Measurements from ENCODE around the gene CNTN5.

DNA sequence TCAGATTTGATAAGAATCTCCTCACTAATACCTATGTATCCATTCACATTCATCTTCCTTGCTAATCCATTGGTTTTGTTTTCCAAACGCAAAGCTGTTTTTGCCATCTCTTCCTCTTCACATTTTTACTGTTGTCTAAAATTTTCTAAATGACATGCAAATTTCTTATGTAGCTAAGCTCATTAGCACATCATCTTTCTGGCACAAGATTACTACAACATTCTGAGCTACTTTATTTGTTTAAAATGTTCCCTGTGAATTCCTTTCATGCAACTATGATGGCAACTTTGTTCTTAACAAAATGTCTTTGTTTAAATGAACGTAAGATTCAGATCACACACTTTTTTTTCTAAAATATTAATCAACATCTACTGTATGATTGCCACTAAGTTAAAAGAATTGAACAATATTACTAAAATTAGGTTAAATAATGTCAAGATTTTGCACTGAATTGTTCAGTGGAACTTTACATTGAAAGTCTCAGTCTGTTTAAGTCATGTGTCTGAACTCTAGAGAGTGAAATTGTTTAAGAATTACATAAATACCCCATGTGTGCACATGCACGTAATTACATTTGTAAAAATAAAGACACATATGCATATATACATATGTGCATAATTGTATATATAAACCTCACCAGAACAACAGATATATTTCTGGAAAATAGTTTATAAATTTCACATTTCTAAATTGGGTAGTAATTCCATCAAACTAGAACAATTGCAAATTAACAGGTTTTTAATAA, 688.4 kb downstream of the CNTN5 start:
- no peak for TF ChIP-seq ZNF473 (tag by site-specific recombination; IDR thresholded peaks at IDR 0.05)
- TF ChIP-seq ZBTB7A (tag by site-specific recombination; IDR thresholded peaks at IDR 0.05; ENCODE audit: low read depth), result no peak
- TF ChIP-seq, protein P1, sequence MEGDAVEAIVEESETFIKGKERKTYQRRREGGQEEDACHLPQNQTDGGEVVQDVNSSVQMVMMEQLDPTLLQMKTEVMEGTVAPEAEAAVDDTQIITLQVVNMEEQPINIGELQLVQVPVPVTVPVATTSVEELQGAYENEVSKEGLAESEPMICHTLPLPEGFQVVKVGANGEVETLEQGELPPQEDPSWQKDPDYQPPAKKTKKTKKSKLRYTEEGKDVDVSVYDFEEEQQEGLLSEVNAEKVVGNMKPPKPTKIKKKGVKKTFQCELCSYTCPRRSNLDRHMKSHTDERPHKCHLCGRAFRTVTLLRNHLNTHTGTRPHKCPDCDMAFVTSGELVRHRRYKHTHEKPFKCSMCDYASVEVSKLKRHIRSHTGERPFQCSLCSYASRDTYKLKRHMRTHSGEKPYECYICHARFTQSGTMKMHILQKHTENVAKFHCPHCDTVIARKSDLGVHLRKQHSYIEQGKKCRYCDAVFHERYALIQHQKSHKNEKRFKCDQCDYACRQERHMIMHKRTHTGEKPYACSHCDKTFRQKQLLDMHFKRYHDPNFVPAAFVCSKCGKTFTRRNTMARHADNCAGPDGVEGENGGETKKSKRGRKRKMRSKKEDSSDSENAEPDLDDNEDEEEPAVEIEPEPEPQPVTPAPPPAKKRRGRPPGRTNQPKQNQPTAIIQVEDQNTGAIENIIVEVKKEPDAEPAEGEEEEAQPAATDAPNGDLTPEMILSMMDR (tag by site-specific recombination; IDR thresholded peaks at IDR 0.05), result no peak
- TF ChIP-seq ZNF530 (tag by site-specific recombination; IDR thresholded peaks at IDR 0.05; ENCODE audit: low read depth), result no peak
- TF ChIP-seq ZNF670 (tag by site-specific recombination; IDR thresholded peaks at IDR 0.05; ENCODE audit: low read depth), result no peak
- TF ChIP-seq MYNN (tag by site-specific recombination; IDR thresholded peaks at IDR 0.05; ENCODE audit: borderline replicate concordance), result no peak
- TF ChIP-seq ZNF138 (tag by site-specific recombination; IDR thresholded peaks at IDR 0.05; ENCODE audit: borderline replicate concordance), result no peak
- no peak for TF ChIP-seq ZNF660 (tag by site-specific recombination; IDR thresholded peaks at IDR 0.05)
- no peak for TF ChIP-seq ZNF521 (tag by site-specific recombination; IDR thresholded peaks at IDR 0.05)
- TF ChIP-seq, protein P2, sequence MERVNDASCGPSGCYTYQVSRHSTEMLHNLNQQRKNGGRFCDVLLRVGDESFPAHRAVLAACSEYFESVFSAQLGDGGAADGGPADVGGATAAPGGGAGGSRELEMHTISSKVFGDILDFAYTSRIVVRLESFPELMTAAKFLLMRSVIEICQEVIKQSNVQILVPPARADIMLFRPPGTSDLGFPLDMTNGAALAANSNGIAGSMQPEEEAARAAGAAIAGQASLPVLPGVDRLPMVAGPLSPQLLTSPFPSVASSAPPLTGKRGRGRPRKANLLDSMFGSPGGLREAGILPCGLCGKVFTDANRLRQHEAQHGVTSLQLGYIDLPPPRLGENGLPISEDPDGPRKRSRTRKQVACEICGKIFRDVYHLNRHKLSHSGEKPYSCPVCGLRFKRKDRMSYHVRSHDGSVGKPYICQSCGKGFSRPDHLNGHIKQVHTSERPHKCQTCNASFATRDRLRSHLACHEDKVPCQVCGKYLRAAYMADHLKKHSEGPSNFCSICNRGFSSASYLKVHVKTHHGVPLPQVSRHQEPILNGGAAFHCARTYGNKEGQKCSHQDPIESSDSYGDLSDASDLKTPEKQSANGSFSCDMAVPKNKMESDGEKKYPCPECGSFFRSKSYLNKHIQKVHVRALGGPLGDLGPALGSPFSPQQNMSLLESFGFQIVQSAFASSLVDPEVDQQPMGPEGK (tag by site-specific recombination; IDR thresholded peaks at IDR 0.05), result no peak

Data from HEK293 (cell line).